Hematopoietic multipotent progenitor cell treated with erythropoietin and hydrocortisone succinate and interleukin-3 and kit ligand, for 15 days (in vitro differentiated cells): Measurements from ENCODE around the gene SPNS2.

Experiments used
- DNase-seq: peaks from one replicate; pipeline ENCODE4 v3.0.0-alpha.2; 2015; ENCODE audit warnings: low spot score

SPNS2 gene, protein sequence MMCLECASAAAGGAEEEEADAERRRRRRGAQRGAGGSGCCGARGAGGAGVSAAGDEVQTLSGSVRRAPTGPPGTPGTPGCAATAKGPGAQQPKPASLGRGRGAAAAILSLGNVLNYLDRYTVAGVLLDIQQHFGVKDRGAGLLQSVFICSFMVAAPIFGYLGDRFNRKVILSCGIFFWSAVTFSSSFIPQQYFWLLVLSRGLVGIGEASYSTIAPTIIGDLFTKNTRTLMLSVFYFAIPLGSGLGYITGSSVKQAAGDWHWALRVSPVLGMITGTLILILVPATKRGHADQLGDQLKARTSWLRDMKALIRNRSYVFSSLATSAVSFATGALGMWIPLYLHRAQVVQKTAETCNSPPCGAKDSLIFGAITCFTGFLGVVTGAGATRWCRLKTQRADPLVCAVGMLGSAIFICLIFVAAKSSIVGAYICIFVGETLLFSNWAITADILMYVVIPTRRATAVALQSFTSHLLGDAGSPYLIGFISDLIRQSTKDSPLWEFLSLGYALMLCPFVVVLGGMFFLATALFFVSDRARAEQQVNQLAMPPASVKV

DNA sequence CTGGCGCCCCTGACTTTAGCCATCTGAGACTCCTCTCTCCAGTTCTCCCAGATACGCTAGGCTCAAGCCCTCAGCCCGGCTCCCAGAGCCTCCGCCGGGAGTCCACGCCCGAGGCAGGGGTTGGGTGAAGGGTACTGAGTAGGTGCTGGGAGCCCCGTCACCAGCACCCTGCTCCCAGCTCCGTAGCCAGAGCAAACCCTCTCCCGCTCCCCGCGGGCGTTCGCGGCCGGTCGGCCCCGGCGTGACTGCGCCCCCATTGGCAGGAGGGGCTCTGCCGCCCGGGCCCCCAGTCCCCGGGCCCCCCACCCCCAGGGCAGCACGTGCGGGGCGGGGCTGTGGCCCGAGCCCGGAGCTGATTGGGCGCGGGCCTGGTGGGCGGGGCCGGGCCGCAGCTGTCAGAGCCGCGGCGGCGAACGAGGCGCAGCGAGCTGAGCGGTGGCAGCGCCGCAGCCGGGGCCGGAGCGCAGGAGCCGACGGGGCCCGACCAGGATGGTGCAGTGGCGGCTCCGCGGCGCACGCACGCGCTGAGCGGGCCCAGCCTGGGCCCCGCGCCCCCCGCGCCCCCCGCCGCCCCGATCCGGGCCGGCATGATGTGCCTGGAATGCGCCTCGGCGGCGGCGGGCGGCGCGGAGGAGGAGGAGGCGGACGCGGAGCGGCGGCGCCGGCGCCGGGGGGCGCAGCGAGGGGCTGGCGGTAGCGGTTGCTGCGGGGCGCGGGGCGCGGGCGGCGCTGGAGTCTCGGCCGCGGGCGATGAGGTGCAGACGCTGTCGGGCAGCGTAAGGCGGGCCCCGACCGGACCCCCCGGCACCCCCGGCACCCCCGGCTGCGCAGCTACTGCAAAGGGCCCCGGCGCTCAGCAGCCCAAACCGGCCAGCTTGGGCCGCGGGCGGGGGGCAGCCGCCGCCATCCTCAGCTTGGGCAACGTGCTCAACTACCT is at the start of gene SPNS2:
Gene SPNS2 (plus strand): TSS at position 421 of the 937 bp plus-strand sequence. CDS start 167 bp downstream, at position 588.
- DNase-seq = no peak

DNA sequence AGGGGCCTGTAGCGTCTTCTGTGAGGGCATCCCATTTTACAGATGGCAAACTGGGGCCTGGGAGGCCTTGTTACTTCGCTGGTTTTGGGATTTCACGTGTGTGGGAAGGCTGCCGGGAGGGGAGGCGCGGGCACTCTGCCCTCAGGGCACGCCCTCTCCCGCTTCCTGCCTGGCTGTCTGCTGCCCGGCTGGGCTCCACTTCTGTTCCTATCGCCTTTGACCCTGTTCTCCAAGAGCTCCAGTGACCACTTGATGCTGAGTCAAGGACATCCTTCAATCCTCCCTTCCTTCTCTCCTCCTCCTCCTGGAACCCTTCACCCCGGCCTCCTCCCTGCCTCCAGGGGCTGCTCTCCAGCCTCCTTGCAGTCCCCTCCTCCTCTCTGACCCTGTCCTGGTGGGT is 48.9 kb upstream of the SPNS2 start:
- no peak for DNase-seq

DNA sequence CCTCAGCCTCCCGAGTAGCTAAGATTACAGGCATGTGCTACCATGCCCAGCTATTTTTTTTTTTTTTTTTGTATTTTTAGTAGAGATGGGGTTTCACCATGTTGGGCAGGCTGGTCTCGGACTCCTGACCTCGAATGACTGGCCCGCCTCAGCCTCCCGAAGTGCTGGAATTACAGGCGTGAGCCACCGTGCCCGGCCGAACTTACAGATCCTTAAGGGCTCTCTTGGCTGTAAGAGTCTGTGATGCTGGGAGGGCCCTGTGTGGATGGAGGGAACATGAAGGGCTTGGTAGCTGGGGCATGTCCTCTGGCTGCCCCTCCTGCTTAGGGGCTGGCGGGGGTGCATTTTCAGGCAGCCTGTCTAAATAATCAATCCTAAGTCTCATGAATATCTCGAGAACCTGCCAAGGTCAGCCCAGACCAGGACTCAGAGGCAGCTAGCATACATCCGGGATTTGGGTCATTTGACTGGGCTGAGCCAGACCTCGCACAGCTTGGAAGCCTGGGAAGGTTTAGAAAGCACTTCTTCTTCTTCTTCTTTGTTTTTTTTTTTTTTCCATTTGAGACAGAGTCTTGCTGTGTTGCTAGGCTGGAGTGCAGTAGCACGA is 47.9 kb upstream of the SPNS2 start:
- no peak for DNase-seq

DNA sequence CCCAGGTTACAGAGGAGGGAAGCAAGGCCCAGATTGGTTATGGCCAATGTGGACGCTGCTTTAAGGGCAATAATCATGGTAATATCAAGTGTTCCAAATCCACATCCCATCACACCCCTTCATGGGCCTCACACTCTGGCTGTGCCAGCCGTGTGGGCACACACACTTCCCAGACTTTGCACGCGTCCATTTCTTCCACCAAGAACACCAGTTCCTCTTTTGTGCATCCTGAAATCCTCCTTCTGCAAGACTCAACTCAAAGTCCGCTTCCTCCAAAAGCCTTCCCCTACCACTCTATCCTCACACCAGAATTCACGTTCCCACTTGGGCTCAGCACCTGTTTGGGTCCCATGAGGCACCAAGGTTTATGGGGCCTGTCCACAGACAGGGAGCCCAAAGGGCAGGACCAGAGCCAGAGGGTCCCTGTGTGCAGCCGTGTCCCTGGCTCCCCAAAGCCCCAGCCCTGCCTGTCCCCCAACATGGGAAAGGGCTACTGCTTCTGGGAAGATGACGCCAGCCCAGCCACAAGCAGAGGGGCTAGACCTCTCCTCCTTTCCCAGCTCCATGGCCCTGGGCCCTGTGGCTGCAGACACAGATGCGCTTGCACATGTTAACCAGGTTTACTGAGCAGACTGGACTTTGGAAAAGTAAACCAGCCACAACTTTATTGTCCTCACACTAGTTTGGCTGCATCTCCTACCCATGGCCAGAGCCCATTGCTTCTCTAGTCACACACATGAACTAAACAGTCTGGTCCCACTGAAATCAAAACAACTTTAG is 44.7 kb upstream of the SPNS2 start:
- no peak for DNase-seq

DNA sequence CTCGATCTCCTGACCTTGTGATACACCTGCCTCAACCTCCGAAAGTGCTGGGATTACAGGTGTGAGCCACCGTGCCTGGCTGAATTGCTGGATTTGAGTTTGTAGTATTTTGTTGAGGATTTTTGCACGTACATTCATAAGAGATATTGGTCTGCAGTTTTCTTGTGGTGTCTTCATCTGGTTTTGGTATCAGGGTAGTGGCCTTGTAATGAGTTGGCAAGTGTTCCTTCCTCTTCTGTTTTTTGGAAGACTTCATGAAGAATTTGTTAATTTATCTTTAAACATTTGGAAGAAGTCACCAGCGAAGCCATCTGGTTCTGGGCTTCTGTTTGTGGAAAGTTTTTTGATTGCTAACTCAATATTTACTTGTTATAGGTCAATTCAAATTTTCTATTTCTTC is 38.0 kb upstream of the SPNS2 start:
- no peak for DNase-seq

DNA sequence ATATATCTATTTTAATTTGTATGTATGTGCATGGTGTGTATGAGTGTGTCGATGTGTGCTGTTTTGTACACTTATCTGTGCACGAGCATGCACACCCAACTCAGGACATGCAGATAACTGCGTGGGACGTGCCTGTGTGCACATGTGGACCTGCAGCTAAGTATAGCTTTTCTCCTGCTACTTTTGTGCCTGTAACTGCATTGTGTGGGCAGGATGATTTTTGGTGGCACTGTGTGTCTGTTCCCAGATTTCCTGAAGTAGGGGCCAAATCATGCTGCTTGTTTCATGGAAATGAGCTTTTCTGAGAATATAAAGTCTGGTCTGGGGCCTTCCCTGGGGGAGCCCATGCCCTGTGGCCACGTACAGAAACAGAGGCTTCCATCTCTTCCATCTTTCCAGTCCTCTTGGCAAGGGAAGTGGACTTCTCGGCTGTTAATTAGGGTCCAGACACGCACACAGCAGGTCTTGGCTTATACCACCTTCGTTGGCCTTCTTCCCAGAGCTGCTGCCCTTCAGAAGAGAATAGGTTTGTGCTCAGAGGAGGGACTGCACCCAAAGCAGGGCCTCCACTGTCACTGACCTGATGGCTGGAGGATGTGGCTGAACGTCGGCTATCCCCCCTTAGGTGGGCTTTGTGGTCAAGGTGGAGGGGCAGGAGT is 34.7 kb upstream of the SPNS2 start:
- DNase-seq = no peak

DNA sequence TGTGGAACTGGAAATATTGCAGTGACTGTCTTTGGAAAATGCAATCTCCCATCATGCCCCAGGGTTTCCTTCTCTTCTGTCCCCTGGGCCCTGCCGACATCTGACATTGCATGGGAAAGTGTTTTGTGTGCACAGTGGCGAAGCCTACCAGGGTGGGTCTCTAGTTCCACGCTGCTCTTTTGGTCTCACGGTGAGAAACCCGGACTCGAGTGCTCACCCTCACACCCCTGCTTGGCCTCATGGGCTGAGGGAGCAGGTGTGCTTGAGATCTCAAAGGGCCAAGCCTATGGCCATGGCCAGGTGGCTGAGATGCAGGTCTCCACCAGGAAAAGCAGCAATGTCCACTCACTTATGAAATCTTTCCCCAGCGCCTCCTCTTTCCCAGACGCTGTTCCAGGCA is 32.9 kb upstream of the SPNS2 start:
- no peak for DNase-seq

DNA sequence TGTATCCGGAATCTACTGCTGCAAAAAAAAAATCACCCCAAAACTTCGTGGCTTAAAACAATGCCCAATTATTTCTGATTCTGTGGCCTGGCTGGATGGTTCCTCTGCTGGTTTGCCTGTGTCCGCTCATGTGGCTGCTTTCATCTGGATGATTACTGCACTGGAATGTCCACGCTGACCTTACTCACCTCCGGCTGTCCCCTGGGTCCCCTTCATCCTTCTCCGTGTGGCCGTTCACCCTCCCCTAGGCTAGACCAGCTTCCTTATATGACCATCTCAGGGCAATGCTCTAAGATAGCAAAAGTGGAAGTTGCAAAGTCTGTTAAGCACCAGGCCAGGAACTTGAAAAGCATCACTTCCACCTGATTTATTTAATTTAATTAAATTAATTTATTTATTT is 31.4 kb upstream of the SPNS2 start:
- DNase-seq = no peak

DNA sequence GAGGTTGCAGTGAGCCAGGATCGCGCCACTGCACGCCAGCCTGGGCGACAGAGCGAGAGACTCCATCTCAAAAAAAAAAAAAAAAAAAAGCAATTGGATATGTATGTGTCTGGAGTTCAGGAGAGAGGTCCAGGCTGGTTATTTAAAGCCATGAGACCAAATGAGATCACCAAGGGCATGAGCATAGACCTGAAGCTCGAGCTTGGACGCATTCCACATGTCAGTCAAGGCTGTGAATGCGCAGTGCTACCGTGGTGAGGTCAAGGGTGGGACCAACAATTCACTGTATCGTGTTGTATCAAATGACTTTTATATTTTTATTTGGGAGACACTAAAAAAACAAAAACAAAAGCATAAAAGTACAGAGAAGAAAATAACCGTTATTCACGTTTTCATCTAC is 29.1 kb upstream of the SPNS2 start:
- DNase-seq = no peak

DNA sequence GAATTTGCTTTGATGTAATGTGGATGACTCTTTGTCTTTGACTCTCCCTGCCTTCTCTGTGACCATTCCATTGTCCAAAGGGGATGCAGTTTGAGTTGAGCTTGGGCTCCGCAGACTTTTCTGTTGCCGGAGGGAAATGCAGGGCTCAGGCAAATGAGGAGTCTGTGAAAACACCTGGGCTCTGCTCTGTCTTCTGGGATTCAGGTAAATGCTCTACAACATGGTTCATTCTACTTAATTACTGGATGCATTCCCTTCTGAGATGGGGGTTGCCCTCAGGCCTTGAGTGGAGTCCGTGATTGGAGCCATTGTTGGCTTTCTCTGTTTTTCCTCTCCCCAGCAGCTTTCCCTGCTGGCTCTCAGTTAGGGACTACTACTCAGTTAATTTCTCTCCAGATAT is 26.4 kb upstream of the SPNS2 start:
- DNase-seq = no peak

DNA sequence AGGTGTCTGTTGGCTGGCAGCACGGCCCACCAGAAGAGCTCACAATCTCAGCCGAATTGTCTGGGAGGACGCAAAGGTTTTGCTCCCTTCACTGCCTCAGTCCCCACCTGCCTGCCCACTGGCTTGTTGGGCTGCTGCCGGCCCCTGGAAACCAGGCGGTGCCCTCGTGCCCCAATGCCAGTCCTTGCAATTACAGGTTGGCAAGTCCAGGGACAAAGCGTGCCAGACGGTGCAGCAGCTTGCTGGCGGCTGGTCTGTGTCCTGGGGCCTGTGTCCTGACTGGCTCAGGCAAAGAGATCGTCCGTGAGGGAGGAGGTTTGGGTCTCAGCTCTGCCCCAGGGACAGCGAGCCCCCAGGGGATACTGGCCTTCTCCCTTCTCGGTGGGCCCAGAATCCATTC is 24.6 kb upstream of the SPNS2 start:
- no peak for DNase-seq

DNA sequence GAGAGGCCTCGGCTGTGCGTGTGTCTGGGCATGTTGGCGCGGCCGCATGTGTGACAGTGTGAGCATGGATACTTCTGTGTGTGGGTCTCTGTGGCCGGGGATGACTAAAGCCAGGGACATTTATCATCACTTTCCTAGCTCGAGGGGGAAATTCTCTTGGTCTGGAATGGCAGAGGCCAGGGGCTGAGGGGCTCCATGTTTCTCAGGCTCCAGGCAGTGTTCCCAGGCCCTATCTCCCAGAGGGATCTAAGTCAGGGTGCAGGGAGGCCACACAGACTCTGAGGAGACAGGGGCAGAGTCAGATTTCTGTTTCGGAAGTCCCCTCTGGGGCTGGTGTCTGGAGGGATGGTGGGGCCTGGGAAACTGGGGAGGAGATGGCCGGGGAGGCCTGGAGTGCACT is 23.7 kb upstream of the SPNS2 start:
- DNase-seq = no peak

DNA sequence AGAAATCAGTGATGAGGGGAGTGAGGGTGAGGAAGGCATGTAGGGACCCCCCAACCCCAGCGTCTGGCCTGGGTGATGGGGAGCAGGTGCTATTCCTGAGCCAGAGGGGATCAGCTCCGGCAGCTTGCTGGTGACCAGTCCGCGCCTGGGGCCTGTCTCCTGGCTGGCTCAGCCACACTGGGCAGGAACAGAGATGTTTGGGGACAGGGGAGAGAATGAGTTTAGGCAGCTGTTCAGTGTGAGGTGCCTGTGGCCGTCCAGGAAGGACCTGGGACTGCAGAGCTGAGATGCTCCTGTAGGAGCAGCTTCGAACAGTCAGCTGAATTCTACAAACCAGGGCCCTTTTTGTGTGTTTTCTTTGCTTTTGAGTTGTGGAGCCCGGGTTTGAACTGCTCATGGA is 23.2 kb upstream of the SPNS2 start:
- no peak for DNase-seq

DNA sequence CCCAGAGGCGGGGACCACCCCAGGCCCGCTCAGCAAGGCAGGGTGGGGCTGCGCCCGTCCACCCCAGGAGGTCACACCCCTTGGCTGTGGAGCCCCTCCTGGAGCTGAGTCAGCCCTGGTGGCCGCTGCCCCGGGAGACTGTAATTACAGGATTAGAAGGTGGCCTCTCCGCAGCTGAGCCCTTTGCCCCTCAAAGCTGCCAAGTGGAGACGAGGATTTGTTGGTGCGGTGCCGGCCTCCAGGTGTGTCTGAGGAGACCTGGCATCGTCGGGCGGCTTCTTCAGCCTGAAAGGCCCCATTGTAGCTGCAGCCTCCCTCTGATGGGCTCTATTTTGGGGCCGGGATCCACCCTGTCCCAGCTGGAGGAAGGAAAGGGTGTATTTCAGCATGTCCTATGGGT is 22.7 kb upstream of the SPNS2 start:
- DNase-seq = no peak

DNA sequence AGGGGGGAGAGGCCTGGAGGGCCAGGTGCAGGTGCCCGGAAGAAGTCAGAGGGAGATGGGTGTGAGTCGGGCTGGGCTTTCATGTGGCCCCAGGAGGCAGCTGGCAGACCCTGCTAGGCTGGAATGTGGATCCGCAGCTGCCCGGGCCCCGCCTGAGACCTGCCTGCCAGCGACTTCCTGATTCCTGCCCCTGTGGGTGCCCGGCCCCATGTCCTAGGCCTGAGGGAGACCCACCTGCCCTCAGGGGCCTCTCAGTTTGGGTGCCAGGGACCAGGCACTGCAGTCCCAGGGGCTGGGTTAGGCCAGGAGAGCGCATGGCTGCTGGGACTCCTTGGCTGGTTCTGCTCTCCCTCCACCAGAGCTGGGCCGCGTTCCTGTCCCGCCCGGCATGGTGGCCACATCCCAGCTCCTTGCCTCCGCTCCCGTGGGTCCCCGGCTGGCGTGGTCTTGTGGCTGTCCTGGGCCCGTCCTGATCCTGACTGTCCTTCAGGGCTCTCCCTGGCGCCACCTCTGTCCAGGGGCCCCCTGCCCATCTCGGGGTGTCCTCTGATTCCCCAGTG is 22.1 kb upstream of the SPNS2 start:
- no peak for DNase-seq

DNA sequence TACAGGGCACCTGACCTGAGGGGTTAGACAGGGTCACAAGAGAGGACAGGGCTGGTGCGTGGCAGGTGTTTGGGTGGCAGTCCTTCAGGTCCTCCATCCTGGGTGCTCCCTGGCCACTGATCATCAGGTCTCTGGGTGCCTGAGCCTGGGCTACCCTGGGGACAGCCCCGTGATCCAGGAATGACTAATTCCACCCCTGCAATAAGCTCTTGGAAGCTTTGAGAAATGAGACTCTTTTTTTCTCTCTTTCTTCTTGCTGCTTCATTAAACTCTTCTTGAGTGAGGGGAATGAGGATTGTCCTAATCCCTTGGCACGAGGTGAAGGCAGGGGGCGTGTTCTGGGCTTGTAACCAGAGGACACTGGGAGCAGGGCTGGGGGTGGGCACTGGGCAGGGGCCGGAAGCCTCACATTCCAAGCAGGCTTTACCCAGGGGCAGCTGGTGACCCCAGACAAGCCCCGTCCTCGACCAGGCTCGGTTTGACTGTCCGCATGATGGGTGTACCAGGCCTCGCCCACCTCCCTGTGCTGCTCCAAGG is 21.4 kb upstream of the SPNS2 start:
- no peak for DNase-seq

DNA sequence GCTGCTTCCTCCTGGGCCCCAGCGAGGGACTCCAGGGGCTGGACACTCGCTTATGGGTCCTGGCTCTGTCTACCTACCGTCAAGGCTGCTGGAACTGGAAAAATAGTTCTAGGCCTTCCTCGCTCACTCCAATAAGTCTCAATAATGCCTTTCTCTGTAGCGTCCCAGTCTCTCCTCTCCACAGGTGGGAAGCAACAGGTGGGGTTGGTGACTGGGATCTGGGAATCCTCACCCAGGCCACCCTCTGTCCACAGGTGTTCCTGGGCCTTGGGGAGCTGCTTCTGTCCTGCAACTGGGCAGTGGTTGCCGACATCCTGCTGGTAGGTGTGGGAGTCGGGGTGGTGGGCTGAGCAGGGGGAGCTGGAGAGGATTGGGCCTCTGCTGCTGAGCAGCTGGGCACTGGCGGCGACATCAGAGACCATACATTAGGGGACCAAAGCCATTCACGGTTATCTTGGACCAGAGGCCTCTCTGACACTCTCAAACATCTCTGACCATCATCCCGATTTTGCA is 20.3 kb upstream of the SPNS2 start:
- DNase-seq = no peak

DNA sequence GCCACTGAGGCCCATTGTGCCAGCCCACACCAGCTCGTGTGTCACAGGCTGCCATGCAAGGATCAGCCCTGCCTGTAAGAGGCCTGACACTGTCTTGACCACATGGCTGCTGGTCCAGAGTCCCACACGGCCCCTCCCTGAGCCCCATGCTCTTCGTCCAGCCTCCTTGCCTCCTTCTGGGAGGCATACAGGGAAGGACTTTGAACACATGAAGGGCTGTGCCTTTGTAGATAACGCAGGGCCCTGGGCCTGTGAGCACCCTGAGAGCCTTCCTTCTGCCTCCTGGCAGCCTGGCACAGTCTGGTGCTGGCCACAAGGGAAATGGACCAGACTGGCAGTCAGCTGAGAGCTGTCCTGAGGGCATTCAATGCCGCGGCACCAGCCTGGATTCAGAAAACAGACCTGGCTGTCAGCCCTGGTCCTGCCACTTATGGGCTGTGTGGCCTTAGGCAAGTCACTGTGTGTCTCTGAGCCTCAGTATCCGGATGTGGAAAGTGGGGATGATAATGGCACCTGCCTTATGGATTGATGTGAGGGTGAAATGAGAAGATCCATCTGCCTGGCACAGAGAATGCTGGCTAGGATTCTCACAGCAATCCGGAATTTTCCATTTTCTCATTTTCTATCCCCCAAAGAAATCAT is 19.2 kb upstream of the SPNS2 start:
- no peak for DNase-seq

DNA sequence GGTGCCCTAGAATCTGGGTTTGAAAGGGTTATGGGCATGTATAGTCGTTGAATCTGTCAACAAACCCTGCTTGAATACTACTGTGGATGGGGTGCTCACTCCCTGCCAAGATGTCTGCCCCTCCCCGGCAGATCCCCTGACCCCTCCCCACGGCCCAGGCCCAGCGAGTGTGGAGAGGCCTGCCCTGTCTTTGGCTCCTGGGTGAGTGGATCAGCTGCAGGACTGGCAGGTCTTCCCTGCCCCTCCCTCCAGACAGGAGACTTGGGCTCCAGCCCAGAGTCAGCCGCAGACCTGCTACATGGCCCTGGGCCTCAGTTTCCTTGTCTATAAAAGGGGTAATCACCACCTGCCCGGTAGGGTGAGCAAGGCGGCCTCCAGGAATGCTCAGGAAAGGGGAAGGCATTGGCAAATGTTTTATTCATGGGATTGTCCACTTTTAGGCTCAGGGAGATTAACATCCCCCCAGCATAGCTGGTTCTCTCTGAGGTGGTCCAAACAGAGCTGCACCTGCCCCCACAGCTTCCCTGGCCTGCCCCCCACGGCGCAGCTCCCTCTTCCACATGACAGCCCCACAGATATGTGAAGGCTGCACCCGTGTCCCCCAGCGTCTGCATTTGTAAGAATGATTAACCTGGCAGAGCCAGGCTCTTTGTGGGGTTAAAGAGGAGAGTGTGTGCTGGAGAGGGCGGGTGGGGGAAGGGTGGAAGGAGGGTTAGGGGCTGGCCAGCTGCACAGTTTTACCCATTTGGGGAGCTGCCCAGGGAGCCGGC is 18.5 kb upstream of the SPNS2 start:
- DNase-seq = no peak
